ENCODE measurements around the gene ITSN2.
"Not testable (repeated sequence)": the region's sequence is repeated elsewhere in the genome, so short reads cannot be mapped to it uniquely, and the experiment has no call there.

The ITSN2 gene

GRCh38 chr2:24211408-24211807 is 148.9 kb downstream of the ITSN2 start:
- no peaks in the 10 kb centered on the region for H3K9me3 Mint-ChIP-seq
- H3K36me3 Mint-ChIP-seq (ENCODE audit: low read depth): peaks cover 41% of the 10 kb centered on the region
- H3K4me3 Mint-ChIP-seq: no peak overlapping the region
- H3K27ac Mint-ChIP-seq: no peak overlapping the region
- H3K27me3 Mint-ChIP-seq (ENCODE audit: low read depth): no peaks in the 10 kb centered on the region
- H3K4me1 Mint-ChIP-seq (ENCODE audit: low read depth): no peaks in the 10 kb centered on the region

GRCh38 chr2:24210723-24211122 is 149.6 kb downstream of the ITSN2 start:
- Mint-ChIP-seq H3K36me3 (ENCODE audit: low read depth) (peaks cover 37% of the 10 kb centered on the region), H3K4me1 (ENCODE audit: low read depth) (no peaks in the 10 kb centered on the region), H3K27ac (no peak overlapping the region)

GRCh38 chr2:24210106-24210455 is 150.3 kb downstream of the ITSN2 start:
- Mint-ChIP-seq H3K27me3 (ENCODE audit: low read depth) (no peaks in the 10 kb centered on the region), H3K9me3 (no peaks in the 10 kb centered on the region), H3K36me3 (ENCODE audit: low read depth) (peaks cover 38% of the 10 kb centered on the region), H3K4me3 (no peak overlapping the region), H3K4me1 (ENCODE audit: low read depth) (no peaks in the 10 kb centered on the region), H3K27ac (no peak overlapping the region)

More at GRCh38 chr2:24210723-24211122, 149.6 kb downstream of the ITSN2 start:
- Mint-ChIP-seq H3K27me3 (ENCODE audit: low read depth) (no peaks in the 10 kb centered on the region), H3K9me3 (no peaks in the 10 kb centered on the region), H3K4me3 (no peak overlapping the region)

DNA sequence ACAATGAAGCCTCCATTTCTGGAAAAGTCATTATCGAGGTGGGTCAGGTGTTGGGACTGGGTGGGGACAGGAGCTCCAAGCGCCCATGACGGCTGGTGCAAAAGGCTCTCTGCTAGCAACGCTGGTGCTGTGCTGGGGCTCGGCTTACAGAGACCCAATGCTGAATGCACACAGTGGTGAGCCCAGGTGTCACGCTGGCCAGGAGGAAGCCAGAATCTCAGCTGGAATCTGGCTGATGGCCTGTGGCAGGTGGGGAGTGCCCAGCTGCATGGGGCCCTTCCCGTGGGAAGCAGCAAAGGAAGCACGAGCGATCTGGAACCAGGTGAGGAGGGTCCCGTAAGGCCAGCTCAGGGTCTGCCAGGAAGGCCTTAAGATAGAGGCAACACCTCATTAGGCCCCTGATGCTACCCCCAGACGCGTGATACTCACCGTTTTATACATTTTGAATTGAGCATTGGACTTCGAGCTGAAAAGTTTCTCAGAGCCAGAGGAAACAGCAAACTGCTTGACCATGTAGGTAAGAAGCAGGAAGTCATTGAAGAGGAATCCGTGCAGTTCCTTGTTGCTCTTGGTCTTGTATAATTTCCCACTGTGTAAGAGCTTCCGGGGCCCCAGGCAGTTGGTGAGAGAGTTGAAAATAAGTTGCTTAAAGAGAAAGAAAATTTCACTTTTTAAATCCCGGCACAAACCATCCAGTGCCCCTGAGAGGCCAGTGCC is 150.8 kb downstream of the ITSN2 start:
- Mint-ChIP-seq H3K27ac (no peak overlapping the region), H3K4me1 (ENCODE audit: low read depth) (no peaks in the 10 kb centered on the region)

DNA sequence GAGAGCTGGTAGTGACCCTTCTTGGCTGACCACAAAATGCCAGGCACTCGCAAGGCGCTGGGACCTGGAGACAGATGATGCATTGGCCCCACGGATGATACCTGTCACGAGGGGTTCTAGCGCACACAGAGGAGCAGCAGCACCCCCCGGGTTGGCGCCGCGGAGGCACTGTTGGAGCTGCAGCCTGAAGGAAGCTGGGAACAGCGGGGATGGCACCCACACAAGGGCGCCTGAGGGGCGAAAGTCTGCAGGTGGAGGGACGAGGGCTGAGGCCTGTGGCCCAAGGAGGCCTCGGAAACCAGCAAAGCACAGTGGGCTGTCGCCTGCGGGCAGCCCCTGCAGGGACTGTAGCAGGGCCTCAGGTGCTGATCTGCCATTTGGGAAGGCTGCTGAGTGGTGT is 151.8 kb downstream of the ITSN2 start:
- Mint-ChIP-seq H3K9me3 (no peaks in the 10 kb centered on the region), H3K27me3 (ENCODE audit: low read depth) (no peaks in the 10 kb centered on the region), H3K4me1 (ENCODE audit: low read depth) (no peaks in the 10 kb centered on the region), H3K36me3 (ENCODE audit: low read depth) (peaks cover 41% of the 10 kb centered on the region), H3K4me3 (no peak overlapping the region), H3K27ac (no peak overlapping the region)

More for the DNA sequence above, 150.8 kb downstream of the ITSN2 start:
- H3K36me3 Mint-ChIP-seq (ENCODE audit: low read depth): peaks cover 38% of the 10 kb centered on the region
- no peak overlapping the region for H3K4me3 Mint-ChIP-seq
- no peaks in the 10 kb centered on the region for H3K27me3 Mint-ChIP-seq (ENCODE audit: low read depth)
- no peaks in the 10 kb centered on the region for H3K9me3 Mint-ChIP-seq

GRCh38 chr2:24207359-24207758 is 153.0 kb downstream of the ITSN2 start:
- no peaks in the 10 kb centered on the region for H3K4me1 Mint-ChIP-seq (ENCODE audit: low read depth)
- no peaks in the 10 kb centered on the region for H3K27me3 Mint-ChIP-seq (ENCODE audit: low read depth)
- H3K9me3 Mint-ChIP-seq: no peaks in the 10 kb centered on the region
- peaks cover 44% of the 10 kb centered on the region for H3K36me3 Mint-ChIP-seq (ENCODE audit: low read depth)
- no peak overlapping the region for H3K27ac Mint-ChIP-seq
- no peak overlapping the region for H3K4me3 Mint-ChIP-seq

DNA sequence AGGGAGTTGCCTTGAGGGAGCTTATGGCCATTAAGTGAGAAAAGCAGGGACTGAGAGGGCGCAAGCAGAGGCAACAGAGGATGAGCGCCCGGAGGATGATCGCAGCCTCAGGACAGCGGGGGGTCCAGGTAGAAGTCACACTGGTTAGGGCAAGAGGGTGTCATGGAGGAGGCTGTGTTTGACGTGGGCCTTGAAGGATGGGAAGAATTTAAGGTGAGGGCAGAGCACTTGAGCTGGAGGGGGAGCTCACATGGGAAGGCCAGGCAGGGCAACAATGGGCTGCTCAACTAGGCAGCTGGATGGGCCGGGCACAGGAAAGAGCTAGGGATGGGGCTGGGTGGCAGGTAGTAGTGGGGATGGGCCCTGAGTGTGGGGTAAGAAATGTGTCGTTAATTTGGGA is 153.6 kb downstream of the ITSN2 start:
- Mint-ChIP-seq H3K9me3 (no peaks in the 10 kb centered on the region), H3K4me3 (no peak overlapping the region), H3K27ac (no peak overlapping the region), H3K36me3 (ENCODE audit: low read depth) (peaks cover 39% of the 10 kb centered on the region), H3K27me3 (ENCODE audit: low read depth) (no peaks in the 10 kb centered on the region), H3K4me1 (ENCODE audit: low read depth) (no peaks in the 10 kb centered on the region)

DNA sequence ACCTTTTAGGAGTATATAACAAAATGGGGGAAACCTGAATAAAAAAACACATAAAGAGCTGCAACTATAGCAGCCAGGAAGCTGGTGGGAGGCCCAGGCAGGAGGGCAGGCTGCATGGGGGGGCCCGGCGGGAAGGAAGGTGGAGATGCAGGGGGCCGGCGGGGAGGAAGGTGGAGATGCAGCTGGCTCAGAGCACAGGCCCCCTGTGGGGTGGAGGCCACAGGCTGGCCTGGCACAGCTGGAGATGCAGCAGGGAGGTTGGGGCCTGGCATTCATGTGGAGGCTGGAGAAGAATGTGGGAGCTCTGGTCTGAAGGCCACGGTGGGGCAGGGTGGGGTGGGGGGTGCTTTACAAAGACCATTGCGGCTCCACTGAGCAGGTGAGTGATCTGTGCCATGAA is 154.1 kb downstream of the ITSN2 start:
- no peak overlapping the region for H3K4me3 Mint-ChIP-seq
- H3K36me3 Mint-ChIP-seq (ENCODE audit: low read depth): peaks cover 34% of the 10 kb centered on the region
- H3K27ac Mint-ChIP-seq: no peak overlapping the region
- H3K27me3 Mint-ChIP-seq (ENCODE audit: low read depth): no peaks in the 10 kb centered on the region
- H3K4me1 Mint-ChIP-seq (ENCODE audit: low read depth): no peaks in the 10 kb centered on the region
- H3K9me3 Mint-ChIP-seq: no peaks in the 10 kb centered on the region

GRCh38 chr2:24205131-24205530 is 155.2 kb downstream of the ITSN2 start:
- Mint-ChIP-seq H3K27ac (no peak overlapping the region), H3K4me1 (ENCODE audit: low read depth) (no peaks in the 10 kb centered on the region), H3K36me3 (ENCODE audit: low read depth) (peaks cover 37% of the 10 kb centered on the region)

GRCh38 chr2:24204505-24204904 is 155.8 kb downstream of the ITSN2 start:
- Mint-ChIP-seq H3K4me1 (ENCODE audit: low read depth) (no peaks in the 10 kb centered on the region), H3K9me3 (no peaks in the 10 kb centered on the region), H3K27ac (no peak overlapping the region), H3K36me3 (ENCODE audit: low read depth) (peaks cover 35% of the 10 kb centered on the region), H3K27me3 (ENCODE audit: low read depth) (no peaks in the 10 kb centered on the region), H3K4me3 (no peak overlapping the region)

More at GRCh38 chr2:24205131-24205530, 155.2 kb downstream of the ITSN2 start:
- Mint-ChIP-seq H3K9me3 (no peaks in the 10 kb centered on the region), H3K4me3 (no peak overlapping the region), H3K27me3 (ENCODE audit: low read depth) (no peaks in the 10 kb centered on the region)

DNA sequence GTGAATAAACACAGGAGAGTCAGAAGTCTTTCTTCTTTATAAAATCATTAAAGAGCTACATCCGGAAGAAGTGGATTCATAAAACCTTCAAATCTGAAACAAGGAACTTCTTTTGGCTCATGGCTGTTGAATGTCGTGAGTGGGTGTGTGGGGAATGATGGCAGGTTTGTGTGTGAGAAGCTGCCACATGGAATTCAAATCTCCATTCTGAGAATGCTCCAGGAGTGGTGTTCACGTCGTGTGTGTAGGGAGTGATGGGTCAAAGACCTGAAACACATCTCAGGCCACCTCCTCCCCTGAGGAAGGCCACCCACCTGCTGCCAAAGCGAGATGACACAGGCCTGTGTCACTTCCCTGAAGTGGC is 156.6 kb downstream of the ITSN2 start:
- Mint-ChIP-seq H3K27ac (no peak overlapping the region), H3K27me3 (ENCODE audit: low read depth) (no peaks in the 10 kb centered on the region), H3K4me3 (no peak overlapping the region), H3K4me1 (ENCODE audit: low read depth) (no peaks in the 10 kb centered on the region), H3K36me3 (ENCODE audit: low read depth) (peaks cover 30% of the 10 kb centered on the region), H3K9me3 (no peaks in the 10 kb centered on the region)

DNA sequence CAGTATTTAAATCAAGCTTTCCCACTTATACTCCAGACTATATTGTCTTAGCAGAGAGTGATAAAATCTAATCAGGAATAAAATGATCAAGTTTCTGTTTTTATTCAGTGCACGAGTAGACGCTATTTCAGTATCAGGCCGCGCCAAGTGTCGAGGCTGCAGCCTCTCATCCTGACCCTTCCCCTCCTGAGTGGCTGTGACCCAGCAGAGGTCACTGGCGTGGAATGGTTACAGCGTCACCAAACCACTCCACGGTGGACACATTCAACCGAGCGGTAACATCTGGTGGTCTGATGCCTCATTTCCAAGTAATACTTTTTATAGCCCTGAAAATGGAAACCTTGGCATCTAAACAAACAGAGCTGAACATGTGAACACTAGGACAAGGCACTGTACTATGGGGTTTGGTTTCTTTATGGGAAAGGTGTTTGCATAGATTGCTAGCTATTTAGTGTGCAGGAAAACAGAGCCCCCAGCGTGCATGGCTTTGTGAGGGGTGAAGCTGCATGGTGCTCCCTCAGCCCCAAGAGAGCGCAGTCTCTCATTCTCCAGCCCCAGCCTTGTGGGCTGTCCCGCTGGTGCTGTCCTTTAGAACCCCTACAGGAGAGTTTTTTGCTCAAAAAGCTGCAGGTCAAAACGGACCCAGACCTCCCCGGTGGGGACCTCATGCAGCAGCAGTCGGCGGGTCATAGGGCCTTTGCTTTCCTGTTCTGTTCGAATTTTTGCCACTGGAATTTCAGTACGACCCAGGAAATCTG is 157.1 kb downstream of the ITSN2 start:
- Mint-ChIP-seq H3K36me3 (ENCODE audit: low read depth) (peaks cover 26% of the 10 kb centered on the region), H3K4me3 (no peak overlapping the region), H3K4me1 (ENCODE audit: low read depth) (no peaks in the 10 kb centered on the region), H3K9me3 (no peaks in the 10 kb centered on the region), H3K27ac (no peak overlapping the region), H3K27me3 (ENCODE audit: low read depth) (no peaks in the 10 kb centered on the region)

DNA sequence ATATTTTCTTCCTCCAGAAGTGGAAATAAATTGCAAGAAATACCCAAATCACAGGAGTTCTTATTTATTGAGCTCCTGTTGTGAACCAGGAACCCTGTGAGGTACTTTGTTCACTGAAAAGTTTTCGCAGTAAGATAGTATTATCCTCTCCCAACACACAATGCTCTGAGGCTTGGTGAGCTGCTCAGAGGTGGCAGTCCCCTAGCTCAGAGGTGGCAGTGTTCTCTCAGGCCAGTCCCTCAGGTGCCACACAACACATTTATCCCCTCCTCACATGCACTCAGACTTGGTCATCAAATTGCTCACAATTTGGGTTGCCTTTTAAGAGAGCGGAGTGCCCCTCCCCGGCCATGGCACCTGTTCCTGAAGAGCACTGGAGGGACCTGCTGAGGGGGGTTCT is 159.5 kb downstream of the ITSN2 start:
- Mint-ChIP-seq H3K27me3 (ENCODE audit: low read depth) (peaks cover 7% of the 10 kb centered on the region), H3K4me1 (ENCODE audit: low read depth) (no peaks in the 10 kb centered on the region), H3K36me3 (ENCODE audit: low read depth) (peaks cover 20% of the 10 kb centered on the region), H3K9me3 (no peaks in the 10 kb centered on the region), H3K27ac (no peak overlapping the region), H3K4me3 (no peak overlapping the region)

- peaks cover 17% of the 10 kb centered on the region for H3K36me3 Mint-ChIP-seq (ENCODE audit: low read depth)
Measured at GRCh38 chr2:24199968-24200590, 160.3 kb downstream of the ITSN2 start.

DNA sequence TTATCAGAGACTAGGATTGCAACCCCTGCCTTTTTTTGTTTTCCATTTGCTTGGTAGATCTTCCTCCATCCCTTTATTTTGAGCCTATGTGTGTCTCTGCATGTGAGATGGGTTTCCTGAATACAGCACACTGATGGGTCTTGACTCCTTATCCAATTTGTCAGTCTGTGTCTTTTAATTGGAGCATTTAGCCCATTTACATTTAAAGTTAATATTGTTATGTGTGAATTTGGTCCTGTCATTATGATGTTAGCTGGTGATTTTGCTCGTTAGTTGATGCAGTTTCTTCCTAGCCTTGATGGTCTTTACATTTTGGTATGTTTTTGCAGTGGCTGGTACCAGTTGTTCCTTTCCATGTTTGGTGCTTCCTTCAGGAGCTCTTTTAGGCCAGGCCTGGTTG is 163.1 kb downstream of the ITSN2 start:
- H3K4me3 Mint-ChIP-seq; H3K36me3 Mint-ChIP-seq (ENCODE audit: low read depth); H3K9me3 Mint-ChIP-seq; H3K27ac Mint-ChIP-seq; H3K27me3 Mint-ChIP-seq (ENCODE audit: low read depth); H3K4me1 Mint-ChIP-seq (ENCODE audit: low read depth): not testable (repeated sequence)

More at GRCh38 chr2:24199968-24200590, 160.3 kb downstream of the ITSN2 start:
- Mint-ChIP-seq H3K4me1 (ENCODE audit: low read depth) (no peaks in the 10 kb centered on the region), H3K27me3 (ENCODE audit: low read depth) (peaks cover 7% of the 10 kb centered on the region), H3K27ac (no peak overlapping the region), H3K9me3 (no peaks in the 10 kb centered on the region), H3K4me3 (no peak overlapping the region)
